Stimulated activated CD8-positive, alpha-beta memory T cell treated with anti-CD3 and anti-CD28 coated beads, Interleukin-7, amount 100 ng/mL, for 48 hours (primary cell): Measurements from ENCODE around the gene CHST14.
A peak's percentile ranks its signal among the peaks of the same experiment; 100 is the strongest.

Source experiments
- DNase-seq, 2 donors: peaks; one replicate each; pipeline ENCODE4 v3.0.0-alpha.2; 2020; ENCODE audit warnings: low read depth in 1 of 2; ENCODE audit errors: extremely low read depth in 1 of 2

CHST14 gene

GRCh38 chr15:40487816-40488682 is 17.3 kb downstream of the CHST14 start:
- DNase-seq: no peak

GRCh38 chr15:40489274-40490175 is 18.7 kb downstream of the CHST14 start:
- DNase-seq: no peak

GRCh38 chr15:40493089-40493840 is 22.5 kb downstream of the CHST14 start:
- DNase-seq: peak in 1 of 2 donors; percentile 70

GRCh38 chr15:40495516-40495915 is 24.7 kb downstream of the CHST14 start:
- no peak for DNase-seq

GRCh38 chr15:40498418-40498817 is 27.6 kb downstream of the CHST14 start:
- DNase-seq: no peak

GRCh38 chr15:40498891-40499290 is 28.1 kb downstream of the CHST14 start:
- DNase-seq: no peak

- DNase-seq: no peak
Measured at GRCh38 chr15:40499931-40500330, 29.1 kb downstream of the CHST14 start.

- no peak for DNase-seq
Measured at GRCh38 chr15:40500568-40501330, 30.0 kb downstream of the CHST14 start.

GRCh38 chr15:40501487-40501886 is 30.7 kb downstream of the CHST14 start:
- no peak for DNase-seq

- peak; percentile 47 for DNase-seq
Measured at GRCh38 chr15:40506964-40507571, 36.3 kb downstream of the CHST14 start.

GRCh38 chr15:40508216-40508615 is 37.4 kb downstream of the CHST14 start:
- DNase-seq: no peak

- DNase-seq: no peak
Measured at GRCh38 chr15:40510201-40510600, 39.4 kb downstream of the CHST14 start.

- no peak for DNase-seq
Measured at GRCh38 chr15:40511093-40511471, 40.3 kb downstream of the CHST14 start.

GRCh38 chr15:40511472-40512133 is 40.8 kb downstream of the CHST14 start:
- DNase-seq: no peak

- DNase-seq: no peak
Measured at GRCh38 chr15:40512440-40512839, 41.7 kb downstream of the CHST14 start.

GRCh38 chr15:40513609-40514008 is 42.8 kb downstream of the CHST14 start:
- no peak for DNase-seq

- no peak for DNase-seq
Measured at GRCh38 chr15:40516322-40516721, 45.5 kb downstream of the CHST14 start.
